ENCODE measurements around the gene ADORA2B. TPM values are rescaled to one million over a fixed set of nuclear protein-coding genes. Genes with fewer than 3 reads are reported as not detected.
"Not testable (repeated sequence)": the region's sequence is repeated elsewhere in the genome, so short reads cannot be mapped to it uniquely, and the experiment has no call there.

Gene ADORA2B
- total RNA-seq, 1 donor from 2014 or later: 0.32 TPM

GRCh38 chr17:15978606-15979005 lies 33.7 kb downstream of the ADORA2B start:
- Mint-ChIP-seq H3K36me3 (ENCODE audit: unreplicated experiment) (peaks cover 28% of the 10 kb centered on the region), H3K27ac (ENCODE audit: unreplicated experiment) (peak overlapping the region; percentile 28), H3K9me3 (ENCODE audit: unreplicated experiment) (peaks cover 6% of the 10 kb centered on the region), H3K27me3 (ENCODE audit: unreplicated experiment) (no peaks in the 10 kb centered on the region), H3K4me1 (ENCODE audit: low read depth, unreplicated experiment) (peaks cover 2% of the 10 kb centered on the region), H3K4me3 (ENCODE audit: unreplicated experiment) (no peak overlapping the region)
- no peak for DNase-seq
- no peak for TF ChIP-seq CTCF (IDR thresholded peaks at IDR 0.05; ENCODE audit: partially characterized antibody, unreplicated experiment)

- not testable (repeated sequence) for H3K4me3 Mint-ChIP-seq (ENCODE audit: unreplicated experiment)
Measured at GRCh38 chr17:15979013-15979412, 34.1 kb downstream of the ADORA2B start.

GRCh38 chr17:15981208-15981607 lies 36.3 kb downstream of the ADORA2B start:
- Mint-ChIP-seq H3K4me1 (ENCODE audit: low read depth, unreplicated experiment) (peaks cover 2% of the 10 kb centered on the region), H3K27ac (ENCODE audit: unreplicated experiment) (no peak overlapping the region), H3K9me3 (ENCODE audit: unreplicated experiment) (peaks cover 4% of the 10 kb centered on the region), H3K4me3 (ENCODE audit: unreplicated experiment) (no peak overlapping the region), H3K27me3 (ENCODE audit: unreplicated experiment) (no peaks in the 10 kb centered on the region), H3K36me3 (ENCODE audit: unreplicated experiment) (peaks cover 25% of the 10 kb centered on the region)
- TF ChIP-seq CTCF (IDR thresholded peaks at IDR 0.05; ENCODE audit: partially characterized antibody, unreplicated experiment): no peak
- DNase-seq: no peak

More at GRCh38 chr17:15979013-15979412, 34.1 kb downstream of the ADORA2B start:
- not testable (repeated sequence) for DNase-seq; H3K27me3 Mint-ChIP-seq (ENCODE audit: unreplicated experiment); H3K27ac Mint-ChIP-seq (ENCODE audit: unreplicated experiment); H3K9me3 Mint-ChIP-seq (ENCODE audit: unreplicated experiment); H3K4me1 Mint-ChIP-seq (ENCODE audit: low read depth, unreplicated experiment)
- peaks cover 25% of the 10 kb centered on the region for H3K36me3 Mint-ChIP-seq (ENCODE audit: unreplicated experiment)

- Mint-ChIP-seq H3K36me3 (ENCODE audit: unreplicated experiment) (peaks cover 25% of the 10 kb centered on the region), H3K4me1 (ENCODE audit: low read depth, unreplicated experiment) (peaks cover 2% of the 10 kb centered on the region), H3K27me3 (ENCODE audit: unreplicated experiment) (no peaks in the 10 kb centered on the region), H3K4me3 (ENCODE audit: unreplicated experiment) (no peak overlapping the region), H3K27ac (ENCODE audit: unreplicated experiment) (peak overlapping the region; percentile 19), H3K9me3 (ENCODE audit: unreplicated experiment) (peaks cover 4% of the 10 kb centered on the region)
- TF ChIP-seq CTCF (IDR thresholded peaks at IDR 0.05; ENCODE audit: partially characterized antibody, unreplicated experiment): no peak
- no peak for DNase-seq
Measured at GRCh38 chr17:15981646-15982580, 37.0 kb downstream of the ADORA2B start.

GRCh38 chr17:15996322-15996721 lies 51.4 kb downstream of the ADORA2B start:
- Mint-ChIP-seq H3K27ac (ENCODE audit: unreplicated experiment) (no peak overlapping the region), H3K4me1 (ENCODE audit: low read depth, unreplicated experiment) (peaks cover 10% of the 10 kb centered on the region), H3K36me3 (ENCODE audit: unreplicated experiment) (peaks cover 3% of the 10 kb centered on the region), H3K9me3 (ENCODE audit: unreplicated experiment) (peaks cover 9% of the 10 kb centered on the region), H3K4me3 (ENCODE audit: unreplicated experiment) (no peak overlapping the region), H3K27me3 (ENCODE audit: unreplicated experiment) (peaks cover 6% of the 10 kb centered on the region)
- DNase-seq: no peak
- no peak for TF ChIP-seq CTCF (IDR thresholded peaks at IDR 0.05; ENCODE audit: partially characterized antibody, unreplicated experiment)

Data from glutamatergic neuron (in vitro differentiated cells).